Thyroid gland (tissue), 4 donors: ENCODE results near the gene GH2.

ENCODE experiments used
- POLR2A ChIP-seq, 2 donors: fragments of 450-650 bp; IDR thresholded peaks; one replicate each; pipeline ENCODE4 v1.6.1; 2017; ENCODE audit warnings: antibody characterized with exemption in 2 of 2, mild to moderate bottlenecking in 2 of 2, moderate library complexity in 1 of 2
- TF ChIP-seq, protein P1 (sequence below), 6 experiments: fragments of 200-600 bp in 3 of 6; fragments of 450-650 bp in 3 of 6; sonication (generic) in 3 of 6; IDR thresholded peaks; one replicate each; pipeline ENCODE4 v1.5.1; 2016 to 2019; ENCODE audit warnings: antibody characterized with exemption in 6 of 6, mild to moderate bottlenecking in 2 of 6, inconsistent platforms in 1 of 6, moderate library complexity in 1 of 6

DNA sequence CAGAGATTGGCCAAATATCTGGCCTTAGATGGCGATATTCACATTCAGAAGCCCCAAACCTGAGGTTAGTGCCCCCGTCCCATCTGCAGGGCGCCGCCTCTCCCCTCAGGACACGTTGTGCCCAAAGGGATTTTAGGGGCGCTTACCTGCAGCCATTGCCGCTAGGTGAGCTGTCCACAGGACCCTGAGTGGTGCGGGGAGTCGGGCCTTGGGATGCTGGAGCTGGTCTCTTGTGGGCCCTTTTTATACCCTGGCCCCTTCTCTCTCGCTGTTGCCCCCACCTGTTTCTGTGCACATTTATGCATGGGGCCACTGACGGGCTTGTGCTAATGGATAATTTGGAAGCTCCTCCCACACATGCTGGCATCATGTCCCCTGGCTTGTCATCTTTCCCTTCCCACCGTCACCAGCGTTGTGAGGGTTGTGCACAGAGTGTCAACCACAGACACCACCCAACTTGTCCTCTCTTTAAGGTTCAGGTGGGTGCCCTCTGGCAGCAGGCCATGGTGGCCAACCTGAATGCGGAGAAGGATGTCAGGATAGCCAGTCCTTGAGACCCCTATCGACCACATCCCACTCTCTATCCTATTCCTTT, 29.4 kb upstream of the GH2 start, which contains the start of gene CSHL1:
- no peak for TF ChIP-seq POLR2A (IDR thresholded peaks at IDR 0.05)
- TF ChIP-seq, protein P1, sequence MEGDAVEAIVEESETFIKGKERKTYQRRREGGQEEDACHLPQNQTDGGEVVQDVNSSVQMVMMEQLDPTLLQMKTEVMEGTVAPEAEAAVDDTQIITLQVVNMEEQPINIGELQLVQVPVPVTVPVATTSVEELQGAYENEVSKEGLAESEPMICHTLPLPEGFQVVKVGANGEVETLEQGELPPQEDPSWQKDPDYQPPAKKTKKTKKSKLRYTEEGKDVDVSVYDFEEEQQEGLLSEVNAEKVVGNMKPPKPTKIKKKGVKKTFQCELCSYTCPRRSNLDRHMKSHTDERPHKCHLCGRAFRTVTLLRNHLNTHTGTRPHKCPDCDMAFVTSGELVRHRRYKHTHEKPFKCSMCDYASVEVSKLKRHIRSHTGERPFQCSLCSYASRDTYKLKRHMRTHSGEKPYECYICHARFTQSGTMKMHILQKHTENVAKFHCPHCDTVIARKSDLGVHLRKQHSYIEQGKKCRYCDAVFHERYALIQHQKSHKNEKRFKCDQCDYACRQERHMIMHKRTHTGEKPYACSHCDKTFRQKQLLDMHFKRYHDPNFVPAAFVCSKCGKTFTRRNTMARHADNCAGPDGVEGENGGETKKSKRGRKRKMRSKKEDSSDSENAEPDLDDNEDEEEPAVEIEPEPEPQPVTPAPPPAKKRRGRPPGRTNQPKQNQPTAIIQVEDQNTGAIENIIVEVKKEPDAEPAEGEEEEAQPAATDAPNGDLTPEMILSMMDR (IDR thresholded peaks at IDR 0.05) = no peak
